HG03280 (cell line): ENCODE data around the gene PXYLP1.

Experiments used
- ATAC-seq: cut with Tn5 transposase; IDR thresholded peaks from one replicate; pipeline ENCODE4 v1.9.1; 2021; ENCODE audit warnings: mild to moderate bottlenecking, moderate library complexity; ENCODE audit not compliant: unreplicated experiment

The PXYLP1 gene

GRCh38 chr3:141271279-141272030, 39.8 kb downstream of the PXYLP1 start:
- no peak for ATAC-seq

GRCh38 chr3:141272906-141273662, 41.5 kb downstream of the PXYLP1 start:
- no peak for ATAC-seq

- ATAC-seq, result no peak
Observed at GRCh38 chr3:141273700-141274410, 42.2 kb downstream of the PXYLP1 start.

- ATAC-seq, result no peak
Observed at GRCh38 chr3:141274411-141275031, 42.9 kb downstream of the PXYLP1 start.

GRCh38 chr3:141275032-141275422, 43.4 kb downstream of the PXYLP1 start:
- ATAC-seq, result no peak

- no peak for ATAC-seq
Observed at GRCh38 chr3:141275511-141275910, 43.9 kb downstream of the PXYLP1 start.

GRCh38 chr3:141275973-141276372, 44.3 kb downstream of the PXYLP1 start:
- ATAC-seq, result no peak

GRCh38 chr3:141276398-141276797, 44.8 kb downstream of the PXYLP1 start:
- no peak for ATAC-seq

GRCh38 chr3:141277451-141277850, 45.8 kb downstream of the PXYLP1 start:
- ATAC-seq, result no peak

GRCh38 chr3:141278196-141279076, 46.8 kb downstream of the PXYLP1 start:
- ATAC-seq, result no peak

- ATAC-seq, result no peak
Observed at GRCh38 chr3:141279077-141279967, 47.7 kb downstream of the PXYLP1 start.

GRCh38 chr3:141280086-141280485, 48.5 kb downstream of the PXYLP1 start:
- ATAC-seq, result no peak

GRCh38 chr3:141280690-141281089, 49.1 kb downstream of the PXYLP1 start:
- no peak for ATAC-seq

- ATAC-seq, result no peak
Observed at GRCh38 chr3:141285570-141285969, 53.9 kb downstream of the PXYLP1 start.

- no peak for ATAC-seq
Observed at GRCh38 chr3:141286856-141287255, 55.2 kb downstream of the PXYLP1 start.

GRCh38 chr3:141287326-141287725, 55.7 kb downstream of the PXYLP1 start:
- ATAC-seq, result no peak

- no peak for ATAC-seq
Observed at GRCh38 chr3:141288336-141288990, 56.8 kb downstream of the PXYLP1 start.

GRCh38 chr3:141289228-141289772, 57.7 kb downstream of the PXYLP1 start:
- ATAC-seq, result no peak
